ENCODE measurements around the gene FBXL13. TPM values are rescaled to one million over a fixed set of nuclear protein-coding genes. Genes with fewer than 3 reads are reported as not detected.
"Not testable (repeated sequence)": the region's sequence is repeated elsewhere in the genome, so short reads cannot be mapped to it uniquely, and the experiment has no call there.

Gene FBXL13
- polyA plus RNA-seq, 1 donor = 4.3 TPM

DNA sequence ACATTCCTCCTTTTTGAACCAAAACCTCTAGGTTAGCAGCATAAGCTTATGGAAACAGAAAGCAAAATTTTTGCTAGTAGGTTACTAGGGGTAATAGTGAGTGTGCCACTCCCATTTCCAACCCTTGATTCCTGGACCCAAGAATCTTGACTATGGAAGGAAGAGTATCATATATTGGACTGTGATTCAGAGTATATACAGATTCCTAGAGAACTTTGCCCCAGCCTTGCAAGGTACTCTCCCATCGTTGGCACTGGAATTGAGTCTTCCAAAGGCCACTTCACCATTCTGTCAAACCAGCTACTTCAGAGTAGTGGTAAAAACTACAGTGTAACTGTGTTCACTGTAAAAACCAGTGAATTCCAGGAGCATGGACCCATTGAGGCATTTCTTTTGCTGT is 92.4 kb downstream of the FBXL13 start:
- no peak for DNase-seq

DNA sequence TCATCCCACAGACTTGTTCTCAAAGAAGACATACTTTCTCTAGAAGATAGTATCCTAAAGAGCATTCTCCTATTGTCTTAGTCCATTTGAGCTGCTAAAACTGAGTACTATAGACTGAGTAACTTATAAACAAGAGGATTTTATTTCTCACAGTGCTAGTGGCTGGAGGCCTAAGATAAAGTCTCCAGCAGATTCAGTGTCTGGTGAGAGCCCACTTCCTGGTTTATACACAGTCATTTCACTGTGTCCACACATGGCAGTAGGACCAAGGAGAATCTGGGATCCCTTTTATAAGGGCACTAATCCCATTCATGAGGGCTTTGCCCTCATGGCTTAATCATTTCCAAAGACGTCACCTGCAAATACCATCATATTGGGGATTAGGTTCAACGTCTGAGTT is 93.1 kb downstream of the FBXL13 start:
- DNase-seq = no peak

DNA sequence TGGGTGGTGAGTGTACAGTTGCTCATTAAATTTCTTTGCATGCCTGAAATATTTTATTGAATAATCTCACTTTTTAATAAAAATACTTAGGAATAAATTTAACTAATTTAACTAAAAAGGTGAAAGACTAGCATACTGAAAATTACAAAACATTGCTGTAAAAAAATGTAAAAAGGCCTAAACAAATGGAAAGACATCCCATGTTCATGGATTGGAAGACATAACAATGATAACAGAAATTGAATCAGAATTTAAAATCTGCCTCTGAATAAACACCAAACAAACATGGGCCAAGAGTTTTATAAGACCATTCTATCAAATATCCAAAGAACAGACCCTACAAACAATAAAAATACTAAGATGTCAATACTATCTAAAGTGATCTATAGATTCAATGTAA is 94.9 kb downstream of the FBXL13 start:
- no peak for DNase-seq

DNA sequence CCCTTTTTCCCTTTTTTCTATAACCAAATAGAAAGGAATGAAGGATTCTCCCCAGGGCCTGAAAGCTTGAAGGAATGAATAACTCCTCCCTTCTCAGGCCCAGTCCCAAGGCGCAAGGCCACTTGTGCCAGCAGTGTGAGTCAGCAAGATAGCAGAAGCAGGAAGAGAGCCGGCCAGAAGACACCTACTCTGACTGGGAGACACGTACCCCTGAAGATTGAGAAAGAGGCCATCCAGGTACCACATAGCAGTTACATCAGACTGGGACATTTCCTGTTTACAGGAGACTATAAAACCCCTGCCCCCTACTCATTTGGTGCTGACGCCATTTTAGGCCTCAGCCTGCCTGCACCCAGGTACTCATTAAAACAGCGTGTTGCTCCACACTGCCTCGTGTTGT is 96.3 kb downstream of the FBXL13 start:
- no peak for DNase-seq

DNA sequence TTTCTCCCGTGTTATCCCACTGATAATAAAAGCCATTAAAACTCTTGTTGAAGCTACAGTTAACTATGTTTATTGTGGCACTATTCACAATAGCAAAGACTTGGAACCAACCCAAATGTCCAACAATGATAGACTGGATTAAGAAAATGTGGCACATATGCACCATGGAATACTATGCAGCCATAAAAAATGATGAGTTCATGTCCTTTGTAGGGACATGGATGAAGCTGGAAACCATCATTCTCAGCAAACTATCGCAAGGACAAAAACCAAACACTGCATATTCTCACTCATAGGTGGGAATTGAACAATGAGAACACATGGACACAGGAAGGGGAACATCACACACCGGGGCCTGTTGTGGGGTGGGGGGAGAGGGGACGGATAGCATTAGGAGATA is 97.0 kb downstream of the FBXL13 start:
- not testable (repeated sequence) for DNase-seq

DNA sequence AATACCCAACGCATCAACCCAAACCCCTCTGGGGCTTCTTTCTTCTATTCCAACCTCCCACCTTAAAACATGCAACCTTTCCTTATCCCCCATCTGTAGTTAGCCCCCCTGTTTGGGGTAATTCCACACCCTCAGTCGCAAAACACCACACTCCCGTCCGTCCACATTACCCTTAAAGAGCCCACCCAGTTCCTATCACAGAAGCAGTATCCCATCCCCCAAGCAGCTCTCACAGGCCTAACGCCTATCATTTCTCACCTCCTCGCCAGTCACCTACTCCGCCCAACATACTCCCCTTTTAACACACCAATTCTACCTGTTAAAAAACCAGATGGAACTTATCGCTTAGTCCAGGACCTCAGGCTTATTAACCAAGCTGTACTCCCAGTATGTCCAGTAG is 98.1 kb downstream of the FBXL13 start:
- no peak for DNase-seq

DNA sequence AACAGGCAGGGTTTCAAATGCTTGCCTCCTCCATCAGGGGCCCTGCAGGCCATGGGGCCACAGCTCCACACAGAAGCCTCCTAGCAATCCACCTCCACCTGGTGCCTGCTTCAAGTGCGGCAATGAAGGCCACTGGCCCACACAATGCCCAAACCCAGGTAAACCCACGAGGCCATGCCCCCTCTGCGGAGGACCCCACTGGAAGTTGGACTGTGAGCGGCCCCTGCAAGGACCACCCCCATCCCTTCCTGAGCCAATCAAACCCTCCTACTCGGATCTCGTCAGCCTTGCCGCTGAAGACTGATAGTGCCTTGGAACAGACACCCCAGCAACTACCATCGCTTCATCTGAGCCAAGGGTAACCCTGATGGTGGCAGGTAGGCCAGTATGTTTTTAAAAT is 98.7 kb downstream of the FBXL13 start:
- DNase-seq = no peak

DNA sequence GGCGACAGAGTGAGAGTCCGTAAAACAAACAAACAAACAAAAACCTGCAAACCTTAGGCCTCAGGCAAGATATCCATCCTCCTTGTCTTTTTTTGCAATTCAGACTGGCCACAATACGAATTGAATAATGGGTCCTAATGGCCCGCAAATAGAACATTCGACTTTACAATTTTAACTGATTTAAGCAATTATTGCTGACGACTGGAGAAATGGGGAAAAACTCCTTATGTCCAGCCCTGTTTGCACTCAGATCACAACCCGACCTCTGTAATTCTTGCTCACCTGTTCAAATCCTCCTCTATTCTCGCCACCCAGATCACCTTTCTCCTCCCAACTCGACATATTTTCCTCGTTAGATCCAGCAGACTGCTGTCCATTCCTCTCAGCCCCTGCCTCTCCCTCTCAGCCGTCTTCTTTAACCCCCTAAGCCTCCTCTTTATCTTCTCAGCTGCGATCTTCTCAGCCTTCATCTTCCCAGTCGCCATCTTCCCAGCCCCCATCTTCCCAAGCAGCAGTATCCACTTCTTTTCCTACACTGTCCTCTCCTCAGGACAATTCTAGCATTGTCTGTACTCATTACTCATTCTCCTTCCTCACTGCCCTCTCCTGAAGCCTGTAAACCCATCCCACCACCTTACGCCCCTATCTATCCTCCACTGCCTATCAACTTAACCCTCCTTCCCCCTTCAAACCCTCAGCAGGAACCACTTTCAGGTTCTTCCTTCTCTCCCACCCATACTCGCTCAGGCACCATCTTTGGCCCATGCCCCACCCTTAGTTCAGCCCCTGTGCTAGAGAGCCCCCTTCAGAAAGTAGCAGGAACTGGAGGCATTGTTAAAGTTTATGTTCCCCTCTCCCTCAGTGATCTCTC is 100.0 kb downstream of the FBXL13 start:
- DNase-seq = no peak

DNA sequence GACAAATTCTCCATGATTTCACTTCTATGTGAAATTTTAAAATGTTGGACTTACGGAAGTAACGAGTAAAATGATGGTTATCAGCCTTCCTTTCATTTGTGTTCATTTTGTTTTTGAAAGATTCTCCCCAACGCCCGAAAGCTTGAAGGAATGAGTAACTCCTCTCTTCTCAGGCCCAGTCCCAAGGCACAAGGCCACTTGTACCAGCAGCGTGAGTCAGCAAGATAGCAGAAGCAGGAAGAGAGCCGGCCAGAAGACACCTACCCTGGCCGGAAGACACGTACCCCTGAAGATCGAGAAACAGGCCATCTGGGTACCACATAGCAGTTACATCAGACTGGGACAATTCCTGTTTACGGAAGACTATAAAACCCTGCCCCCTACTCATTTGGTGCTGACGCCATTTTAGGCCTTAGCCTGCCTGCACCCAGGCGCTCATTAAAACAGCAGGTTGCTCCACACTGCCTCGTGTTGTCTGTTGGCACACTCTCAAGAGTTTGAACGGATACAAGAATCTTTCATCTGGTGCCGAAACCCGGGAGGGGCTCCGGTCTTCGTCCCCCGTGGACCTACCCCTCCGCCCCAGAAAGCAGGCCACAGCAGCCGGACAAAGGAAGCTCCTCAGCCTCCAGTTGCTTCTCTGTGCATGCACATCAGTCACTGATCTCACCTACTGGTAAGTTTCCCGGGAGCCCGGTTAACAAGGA is 101.3 kb downstream of the FBXL13 start:
- DNase-seq = no peak

DNA sequence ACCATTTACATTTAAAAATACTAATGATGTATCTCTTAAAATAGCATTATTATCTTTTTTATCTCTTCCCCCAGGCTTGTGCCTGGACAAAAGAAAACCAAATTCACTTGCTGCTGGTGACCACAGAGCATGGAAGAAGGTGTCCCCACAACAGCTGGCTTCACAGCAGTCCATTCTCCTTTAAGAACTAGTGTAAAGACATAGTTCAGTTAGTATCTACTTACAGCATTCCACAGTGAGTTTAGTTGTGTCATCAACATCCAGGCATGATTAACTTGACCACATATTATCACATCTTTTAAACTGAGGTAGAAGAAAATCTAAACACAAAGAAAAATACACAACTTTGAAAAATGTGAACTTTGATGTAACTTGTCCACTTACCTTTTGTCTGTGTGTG is 106.8 kb downstream of the FBXL13 start:
- no peak for DNase-seq

DNA sequence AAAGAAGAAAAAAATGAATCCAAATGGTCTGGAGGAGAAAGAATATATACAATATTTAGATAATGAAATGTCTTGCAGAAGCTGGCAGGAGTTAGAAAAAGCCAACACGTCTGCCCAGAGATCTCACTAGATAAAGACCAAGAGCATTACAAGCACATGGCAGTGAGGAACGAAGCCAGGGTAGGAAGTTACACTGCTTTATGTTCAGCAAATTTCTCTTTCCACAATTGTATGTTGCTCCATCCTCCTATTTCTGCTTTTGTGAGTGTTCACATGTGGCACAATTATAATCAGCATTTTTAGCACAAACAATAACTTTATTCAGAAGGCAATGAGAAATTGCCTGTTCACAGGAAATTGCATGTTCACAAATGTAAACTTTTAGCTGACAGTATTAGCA is 108.1 kb downstream of the FBXL13 start:
- DNase-seq = no peak

DNA sequence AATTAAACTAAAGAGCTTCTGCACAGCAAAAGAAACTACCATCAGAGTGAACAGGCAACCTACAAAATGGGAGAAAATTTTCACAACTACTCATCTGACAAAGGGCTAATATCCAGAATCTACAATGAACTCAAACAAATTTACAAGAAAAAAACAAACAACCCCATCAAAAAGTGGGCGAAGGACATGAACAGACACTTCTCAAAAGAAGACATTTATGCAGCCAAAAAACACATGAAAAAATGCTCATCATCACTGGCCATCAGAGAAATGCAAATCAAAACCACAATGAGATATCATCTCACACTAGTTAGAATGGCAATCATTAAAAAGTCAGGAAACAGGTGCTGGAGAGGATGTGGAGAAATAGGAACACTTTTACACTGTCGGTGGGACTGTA is 112.6 kb downstream of the FBXL13 start:
- not testable (repeated sequence) for DNase-seq

DNA sequence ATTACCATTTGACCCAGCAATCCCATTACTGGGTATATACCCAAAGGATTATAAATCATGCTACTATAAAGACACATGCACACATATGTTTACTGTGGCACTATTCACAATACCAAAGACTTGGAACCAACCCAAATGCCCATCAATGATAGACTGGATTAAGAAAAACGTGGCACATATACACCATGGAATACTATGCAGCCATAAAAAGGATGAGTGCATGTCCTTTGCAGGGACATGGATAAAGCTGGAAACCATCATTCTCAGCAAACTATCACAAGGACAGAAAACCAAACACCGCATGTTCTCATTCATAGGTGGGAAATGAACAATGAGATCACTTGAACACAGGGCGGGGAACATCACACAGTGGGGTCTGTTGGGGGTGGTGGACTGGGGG is 116.6 kb downstream of the FBXL13 start:
- DNase-seq = not testable (repeated sequence)

DNA sequence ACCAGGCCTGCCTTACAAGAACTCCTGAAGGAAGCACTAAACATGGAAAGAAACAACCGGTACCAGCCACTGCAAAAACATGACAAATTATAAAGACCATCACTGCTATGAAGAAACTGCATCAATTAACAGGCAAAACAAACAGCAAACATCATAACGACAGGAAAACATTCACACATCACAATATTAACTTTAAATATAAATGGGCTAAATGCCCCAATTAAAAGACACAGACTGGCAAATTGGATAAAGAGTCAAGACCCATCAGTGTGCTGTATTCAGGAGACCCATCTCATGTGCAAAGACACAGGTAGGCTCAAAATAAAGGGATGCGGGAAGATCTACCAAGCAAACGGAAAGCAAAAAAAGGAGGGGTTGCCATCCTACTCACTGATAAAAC is 120.2 kb downstream of the FBXL13 start:
- not testable (repeated sequence) for DNase-seq

DNA sequence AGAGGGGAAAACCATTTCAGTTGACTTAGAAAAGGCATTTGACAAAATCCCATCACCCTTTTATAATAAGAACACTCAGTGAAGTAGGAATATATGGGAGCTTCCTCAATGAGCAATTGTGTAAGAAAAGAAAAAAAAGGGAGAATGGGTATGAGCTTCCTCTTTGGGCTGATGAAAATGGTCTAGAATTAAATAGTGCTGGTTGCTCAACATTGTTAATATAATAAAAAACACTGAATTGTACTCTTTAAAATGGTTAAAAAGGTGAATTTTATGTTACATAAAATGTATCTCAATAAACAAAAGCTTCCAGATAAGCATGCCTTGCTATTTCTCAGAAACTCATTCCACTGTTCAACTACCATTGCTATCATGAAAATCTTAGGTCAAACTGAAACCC is 121.2 kb downstream of the FBXL13 start:
- DNase-seq = no peak

DNA sequence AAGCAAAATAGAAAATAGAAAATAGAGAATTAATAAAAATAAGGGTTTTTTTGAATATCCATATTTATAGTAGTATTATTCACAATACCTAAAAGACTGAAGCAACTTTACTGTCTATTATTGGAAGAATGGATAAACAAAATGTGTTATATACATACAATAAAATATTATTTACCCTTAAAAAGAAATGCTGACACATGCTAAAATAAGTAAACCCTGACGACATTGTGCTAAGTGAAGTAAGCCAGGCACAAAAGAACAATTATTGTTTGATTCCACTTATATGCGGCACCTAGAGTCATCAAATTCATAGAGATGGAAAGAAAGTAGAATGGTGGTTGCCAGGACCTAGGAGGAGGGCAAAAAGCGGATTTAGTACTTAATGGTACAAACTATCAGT is 122.8 kb downstream of the FBXL13 start:
- no peak for DNase-seq

DNA sequence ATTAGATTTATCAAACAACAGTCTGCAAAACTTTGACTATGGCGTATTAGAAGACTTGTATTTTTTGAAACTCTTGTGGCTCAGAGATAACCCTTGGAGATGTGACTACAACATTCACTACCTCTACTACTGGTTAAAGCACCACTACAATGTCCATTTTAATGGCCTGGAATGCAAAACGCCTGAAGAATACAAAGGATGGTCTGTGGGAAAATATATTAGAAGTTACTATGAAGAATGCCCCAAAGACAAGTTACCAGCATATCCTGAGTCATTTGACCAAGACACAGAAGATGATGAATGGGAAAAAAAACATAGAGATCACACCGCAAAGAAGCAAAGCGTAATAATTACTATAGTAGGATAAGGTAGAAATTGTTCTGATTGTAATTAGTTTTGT is 130.4 kb downstream of the FBXL13 start:
- no peak for DNase-seq

DNA sequence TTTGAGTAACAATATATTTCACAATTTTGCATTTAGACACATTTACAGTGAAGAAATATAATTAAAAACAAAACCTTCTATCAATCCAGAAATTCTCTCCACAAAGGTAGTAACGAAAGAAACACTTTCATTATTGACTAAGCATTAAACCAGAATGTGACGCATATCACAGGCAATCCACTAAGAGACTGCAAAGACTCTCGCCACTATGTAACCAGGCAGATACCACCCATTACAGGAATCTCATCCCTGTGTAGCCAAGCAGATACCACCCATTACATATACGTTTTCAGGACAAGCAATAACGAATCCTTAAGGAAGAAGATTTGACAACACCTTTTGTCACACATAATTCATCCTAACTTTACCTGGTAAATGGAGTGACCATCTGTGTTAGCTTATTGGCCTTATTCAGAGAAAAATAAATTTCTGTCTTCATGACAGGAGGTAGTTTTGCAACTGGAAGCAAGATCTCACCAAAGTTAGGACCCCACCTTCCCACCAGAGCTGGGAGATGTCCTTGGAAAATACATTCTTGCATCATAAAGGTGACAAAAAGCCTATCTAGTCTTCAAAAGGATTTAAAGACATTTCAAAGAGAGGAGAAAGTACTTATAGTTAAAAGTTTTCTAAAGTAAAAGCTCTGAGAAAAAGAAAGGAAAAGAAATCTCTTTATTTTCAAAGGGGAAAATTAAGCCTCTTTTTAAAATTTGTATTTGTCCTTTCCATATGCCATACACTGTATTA is 131.0 kb downstream of the FBXL13 start:
- DNase-seq = no peak

DNA sequence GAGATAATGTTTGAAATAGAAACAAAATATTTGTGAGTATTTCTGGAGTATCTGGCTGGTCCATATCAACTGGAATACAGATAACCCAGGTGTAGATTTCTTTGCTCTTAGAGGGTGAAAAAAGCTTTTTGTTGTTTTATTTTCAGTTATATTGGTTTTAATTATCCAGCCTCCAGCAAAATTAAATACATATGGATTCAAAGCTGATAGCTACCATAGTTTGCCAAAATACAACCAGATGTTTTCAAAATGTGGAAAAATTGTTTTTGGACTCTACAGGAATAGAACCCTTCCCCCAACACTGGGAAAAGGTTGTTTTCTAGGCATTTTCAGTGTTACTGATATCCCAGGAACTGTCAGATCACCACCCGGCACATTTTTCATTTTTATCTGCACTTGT is 131.7 kb downstream of the FBXL13 start:
- no peak for DNase-seq

DNA sequence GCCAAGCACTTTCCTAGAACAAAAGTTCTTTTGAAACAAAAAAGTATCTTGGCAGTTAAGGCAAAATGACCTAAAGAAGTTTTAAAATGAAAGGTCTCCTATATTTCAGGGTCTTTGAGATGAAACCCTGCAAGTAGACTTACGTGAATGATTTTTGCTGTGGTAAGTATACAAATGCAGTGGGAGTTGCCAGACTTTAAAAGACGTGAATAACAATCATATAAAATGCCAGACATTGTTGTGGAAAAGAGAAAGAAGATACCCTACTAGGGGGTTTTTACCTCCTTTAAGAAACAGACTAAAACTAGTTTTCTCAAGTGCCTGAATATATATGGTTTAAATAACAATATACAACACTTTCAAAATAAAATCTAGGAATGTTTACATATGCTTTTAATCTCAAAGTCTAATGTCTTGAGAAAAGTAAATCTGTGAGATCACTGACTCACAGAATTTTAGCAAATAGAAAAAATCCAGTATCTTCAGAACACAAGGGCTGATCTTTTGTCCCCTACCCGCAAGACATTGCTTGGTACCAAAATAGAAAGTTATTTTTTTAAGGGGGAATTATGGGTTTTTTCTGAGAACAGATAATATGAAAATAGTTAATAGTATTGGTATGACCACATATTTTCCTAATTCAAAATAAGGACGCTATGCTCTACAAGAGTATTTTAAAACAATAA is 132.3 kb downstream of the FBXL13 start:
- DNase-seq = no peak

DNA sequence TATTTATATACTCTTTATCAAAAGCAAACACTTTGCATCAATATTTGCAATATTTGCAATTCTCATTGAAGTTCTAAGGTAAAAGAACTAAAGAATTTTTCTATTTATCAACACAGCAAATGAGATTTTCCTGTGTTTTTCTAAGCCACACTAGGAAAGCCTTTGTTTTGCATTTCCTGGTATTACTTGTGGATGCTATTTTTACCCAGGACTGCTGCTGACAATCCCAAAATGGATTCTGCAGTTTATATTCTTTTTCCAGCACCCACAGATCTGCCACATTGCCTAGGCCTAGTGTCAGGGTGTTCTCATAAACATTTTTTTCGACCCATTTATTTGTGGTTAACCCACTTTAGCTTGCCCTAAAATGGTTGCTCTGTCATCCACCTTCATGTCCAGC is 135.9 kb downstream of the FBXL13 start:
- DNase-seq = no peak

DNA sequence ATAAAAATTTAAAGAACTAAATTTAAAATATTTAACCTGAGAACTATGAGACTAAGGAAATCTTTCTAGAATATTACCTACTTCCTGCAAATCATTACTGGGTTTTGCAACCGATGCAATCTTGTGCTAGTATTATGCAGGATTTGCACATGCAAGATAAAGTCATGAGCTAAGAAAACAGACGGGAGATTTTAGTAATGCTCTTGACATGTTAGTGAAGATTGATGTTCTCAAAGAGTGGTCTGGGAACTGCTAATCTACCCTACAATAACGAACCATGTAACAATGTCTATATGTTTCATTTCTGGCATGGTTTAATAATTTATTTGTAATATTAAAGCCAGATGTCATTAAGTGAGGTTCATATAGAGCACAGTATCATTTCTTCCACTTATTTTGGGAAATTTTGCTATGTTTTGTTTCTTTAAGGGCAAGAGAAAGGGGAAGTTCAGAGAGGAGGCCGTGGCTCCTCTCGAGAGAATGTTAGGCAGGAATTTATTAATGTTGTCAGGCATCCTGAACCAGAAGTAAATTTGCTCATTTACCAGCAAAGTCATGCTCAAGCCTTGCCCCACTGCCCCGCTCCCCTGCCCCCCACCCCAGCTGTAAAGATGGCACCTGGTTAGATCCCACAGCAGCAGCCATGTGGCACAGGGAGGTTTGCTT is 139.0 kb downstream of the FBXL13 start:
- DNase-seq = no peak
